ENCODE data around the gene C3orf33.

DNA sequence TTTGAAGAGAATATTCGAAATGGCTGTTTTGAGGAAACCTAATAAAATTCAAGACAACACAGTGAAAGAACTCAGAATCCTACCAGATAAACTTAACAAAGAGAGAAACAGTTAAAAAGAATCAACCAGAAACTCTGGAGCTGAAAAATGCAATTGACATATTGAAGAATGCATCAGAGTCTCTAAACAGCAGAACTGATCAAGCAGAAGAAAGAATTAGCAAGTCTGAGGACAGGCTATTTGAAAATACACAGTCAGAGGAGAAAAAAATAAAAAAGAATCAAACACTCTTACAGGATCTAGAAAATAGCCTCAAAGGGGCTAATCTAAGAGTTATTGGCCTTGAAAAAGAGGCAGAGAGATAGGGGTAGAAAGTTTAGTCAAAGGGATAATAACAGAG, 13.5 kb downstream of the C3orf33 start:
- TF ChIP-seq GATA2 (IDR thresholded peaks at IDR 0.05; ENCODE audit: low read depth, low read length) (no peak), GATA3 (IDR thresholded peaks at IDR 0.05; ENCODE audit: low read depth, low read length) (no peak)

All from SH-SY5Y (cell line).